ENCODE data around the gene UNG.
A peak's percentile ranks its signal among the peaks of the same experiment; 100 is the strongest.

UNG gene

DNA sequence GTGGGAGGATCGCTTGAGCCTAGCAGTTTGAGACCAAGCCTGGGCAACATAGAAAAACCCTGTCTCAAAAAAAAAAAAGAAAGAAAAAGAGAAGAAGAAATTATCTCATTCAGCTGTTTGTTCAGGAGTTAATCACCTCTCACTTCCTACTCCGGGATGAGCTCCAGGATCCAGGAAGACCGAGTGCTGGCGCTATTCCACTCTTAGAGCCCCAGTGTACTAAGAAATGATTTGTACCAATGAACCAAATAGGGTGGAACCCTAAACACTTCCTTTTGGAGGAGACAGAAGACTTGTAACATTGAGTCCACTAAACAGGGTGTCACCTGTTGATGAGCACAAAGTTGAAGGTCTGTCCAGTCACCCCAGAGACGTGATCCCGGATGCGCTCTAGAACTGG lies 7.7 kb upstream of the UNG start:
- DNase-seq = no peak

DNA sequence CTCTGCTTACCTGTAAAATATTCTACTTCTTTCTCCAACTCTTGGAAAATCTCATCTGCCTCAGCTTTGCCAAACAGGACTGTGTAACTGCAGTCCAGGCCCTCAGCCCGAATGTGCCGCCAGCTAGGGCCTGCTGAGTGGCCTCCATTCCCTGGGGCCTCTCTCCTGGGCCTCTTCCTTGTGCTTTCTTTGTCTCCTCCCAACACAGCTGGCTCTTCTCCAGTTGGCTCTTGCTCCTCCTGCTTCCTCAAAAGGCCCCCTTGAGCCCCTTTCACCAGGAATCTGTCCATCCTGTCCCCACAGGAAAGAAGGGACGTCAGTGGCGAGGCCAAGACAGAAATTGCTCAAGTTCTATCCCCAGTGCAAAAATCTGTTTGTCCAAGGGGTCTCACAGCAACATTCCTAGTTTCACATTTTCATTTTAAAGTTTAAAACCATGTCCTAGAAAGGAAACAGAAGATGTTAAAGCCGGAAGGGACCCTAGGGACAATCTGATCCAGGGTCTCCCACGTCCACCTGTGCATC lies 4.8 kb upstream of the UNG start:
- no peak for DNase-seq

DNA sequence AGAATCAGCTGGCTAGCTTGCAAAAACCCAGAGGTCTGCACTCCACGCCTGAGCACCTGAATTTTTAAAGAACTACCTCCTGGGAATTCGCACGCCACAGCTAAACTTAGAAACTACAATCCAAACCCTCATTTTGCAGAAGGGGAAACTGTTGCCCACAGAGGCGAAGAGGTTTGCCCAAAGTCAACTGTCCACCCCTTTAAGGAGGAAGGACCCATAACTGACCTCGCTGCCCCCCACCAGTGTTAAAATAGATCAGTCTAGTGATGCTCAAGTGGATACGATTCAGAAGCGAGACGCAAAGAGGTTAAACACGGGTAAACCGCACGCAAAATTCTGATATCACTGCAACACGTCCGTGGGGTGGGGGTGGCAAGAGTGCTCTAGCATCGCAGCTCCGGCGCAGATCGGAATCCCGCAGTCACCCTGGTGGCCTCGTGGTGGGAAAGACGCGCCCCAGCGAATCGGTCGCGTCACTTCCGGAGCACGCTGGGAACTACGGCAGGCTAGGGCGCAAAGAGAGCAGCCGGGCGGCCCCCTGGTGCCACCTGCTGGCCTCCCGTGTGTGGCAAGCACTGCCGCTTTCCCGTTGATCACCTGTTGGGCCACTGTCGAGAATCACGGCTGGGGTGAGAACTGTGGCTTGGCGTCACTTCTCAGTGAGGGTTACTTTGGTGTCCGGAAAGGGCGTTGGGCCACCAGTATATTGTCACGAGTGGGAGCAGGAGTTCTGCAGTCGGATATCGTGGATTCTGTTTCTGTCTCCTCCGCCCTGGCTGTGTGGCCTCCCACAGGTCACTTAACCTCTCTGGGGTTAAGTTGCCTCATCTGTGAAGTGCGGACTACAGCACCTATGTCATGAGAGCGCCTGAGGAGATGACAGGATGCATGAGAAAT lies 4.1 kb upstream of the UNG start, which contains the start of gene ALKBH2:
Gene ALKBH2 (minus strand): TSS at position 451 of the 897 bp plus-strand sequence. CDS start 686 bp downstream, outside the sequence.
- peak; percentile 95 to 97 (median 97) for DNase-seq

GRCh38 chr12:109097140-109097434 lies 310 bp upstream of the UNG start:
- no peak for DNase-seq

- peak in 2 of 3 donors; percentile 42 to 68 for DNase-seq
These were observed 797 bp downstream of the UNG start for GRCh38 chr12:109098183-109098604.

DNA sequence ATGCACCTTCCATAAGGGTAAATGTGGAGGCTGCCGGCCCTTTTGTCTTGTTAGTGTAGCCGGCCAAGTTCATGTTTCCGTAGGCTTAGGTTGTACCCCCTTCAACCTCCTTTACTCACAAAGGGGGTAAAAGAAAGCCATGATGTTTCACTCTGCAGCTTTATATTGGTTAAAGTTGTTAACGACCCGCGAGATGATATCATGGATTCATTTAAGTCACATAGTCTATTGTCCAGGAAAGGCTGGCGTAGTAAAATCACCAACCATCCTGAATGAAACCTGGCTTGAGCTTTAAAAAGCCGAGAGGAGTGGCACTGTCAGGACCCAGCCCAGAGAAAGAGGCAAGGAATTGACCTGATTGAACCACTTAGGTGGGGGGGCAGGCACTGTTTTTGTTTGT lies 1.3 kb downstream of the UNG start:
- no peak for DNase-seq

GRCh38 chr12:109099431-109100020 lies 2.1 kb downstream of the UNG start:
- DNase-seq = no peak

- peak in 1 of 3 donors; percentile 23 for DNase-seq
These were observed 3.3 kb downstream of the UNG start for GRCh38 chr12:109100741-109101140.

GRCh38 chr12:109102491-109102890 lies 5.1 kb downstream of the UNG start:
- no peak for DNase-seq

- DNase-seq = no peak
These were observed 7.8 kb downstream of the UNG start for GRCh38 chr12:109105176-109105575.

GRCh38 chr12:109109746-109110350 lies 12.5 kb downstream of the UNG start:
- no peak for DNase-seq

GRCh38 chr12:109110988-109111495 lies 13.6 kb downstream of the UNG start:
- DNase-seq = peak; percentile 57 to 80 (median 61)

- DNase-seq = no peak
These were observed 15.5 kb downstream of the UNG start for GRCh38 chr12:109112720-109113465.

GRCh38 chr12:109113661-109114321 lies 16.4 kb downstream of the UNG start:
- DNase-seq = no peak

DNA sequence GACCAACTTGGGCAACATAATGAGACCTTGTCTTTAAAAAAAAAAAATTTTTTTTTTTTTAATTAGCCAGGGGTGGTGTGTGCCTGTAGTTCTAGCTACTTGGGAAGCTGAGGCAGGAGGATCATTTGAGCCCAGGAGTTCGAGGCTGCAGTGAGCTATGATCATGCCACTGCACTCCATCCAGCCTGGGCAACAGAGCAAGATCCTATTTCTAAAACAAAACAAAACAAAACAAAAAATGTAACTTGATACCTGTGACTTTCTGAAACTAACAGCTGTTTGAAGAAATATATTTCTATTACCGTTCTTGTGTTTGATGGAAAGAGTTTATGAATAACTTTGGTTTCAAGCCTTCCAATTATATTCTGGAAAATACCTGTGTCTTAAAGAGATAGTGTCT lies 17.2 kb downstream of the UNG start:
- DNase-seq = no peak

DNA sequence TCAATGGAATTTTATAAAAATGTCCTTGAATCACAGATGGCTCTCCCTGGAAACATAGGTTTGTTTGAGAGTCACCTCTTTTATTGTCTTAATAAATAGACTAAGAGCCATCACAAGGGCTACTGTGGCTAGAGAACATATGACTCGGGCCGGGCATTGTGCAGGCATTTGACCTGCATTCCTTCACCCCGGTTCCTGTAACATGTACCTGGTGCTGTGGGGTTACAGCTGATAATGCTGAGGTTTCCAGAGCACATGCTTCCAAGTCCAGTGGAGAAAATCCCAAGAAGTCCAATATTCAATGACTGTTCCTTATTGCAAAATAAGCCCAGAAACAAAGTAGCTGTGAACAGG lies 18.0 kb downstream of the UNG start:
- no peak for DNase-seq

DNA sequence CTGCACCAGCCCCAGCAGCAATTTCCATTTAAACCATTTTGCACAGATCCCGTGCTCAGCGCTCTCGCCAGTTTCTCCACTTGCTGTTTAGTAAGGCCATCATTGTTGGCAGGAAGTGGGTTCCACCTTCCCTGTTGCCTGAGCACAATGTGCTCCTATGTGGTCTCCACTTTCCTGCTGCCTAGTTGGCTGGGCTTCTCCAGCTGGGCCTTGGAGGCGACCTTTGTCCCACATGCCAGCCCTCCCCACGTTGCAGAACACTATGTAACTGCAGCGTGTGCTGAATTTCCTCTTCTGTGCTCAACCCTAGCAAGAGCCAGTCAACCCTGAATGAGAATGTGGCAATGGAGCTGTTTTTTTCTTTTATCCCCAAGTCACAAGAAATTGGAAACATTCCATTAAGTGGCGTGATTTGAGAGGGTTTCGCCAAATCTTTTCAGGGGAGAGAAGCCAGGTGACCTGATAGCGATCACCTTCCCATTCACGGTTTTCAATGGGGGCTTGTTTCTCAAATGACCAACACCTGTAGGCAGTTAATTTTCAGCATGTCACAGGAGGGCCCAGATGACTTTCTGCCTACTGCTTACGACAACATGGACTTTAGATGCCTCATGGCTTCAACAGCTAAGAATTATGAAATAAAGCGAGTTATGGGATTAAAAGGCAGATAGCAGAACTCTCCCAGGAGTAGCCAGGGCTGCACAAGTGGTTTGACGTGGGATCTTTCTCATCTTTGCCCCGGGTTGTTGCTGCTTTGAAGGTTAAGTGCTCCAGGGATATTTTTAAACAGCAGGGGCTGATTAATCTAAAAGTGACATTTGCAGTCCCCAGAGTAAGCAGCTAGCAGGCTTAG lies 18.6 kb downstream of the UNG start, which contains the start of gene ACACB:
Gene ACACB (plus strand): TSS at position 830 of the 853 bp plus-strand sequence. CDS start 22,819 bp downstream, outside the sequence.
- DNase-seq = peak; percentile 36 to 48 (median 44)

DNA sequence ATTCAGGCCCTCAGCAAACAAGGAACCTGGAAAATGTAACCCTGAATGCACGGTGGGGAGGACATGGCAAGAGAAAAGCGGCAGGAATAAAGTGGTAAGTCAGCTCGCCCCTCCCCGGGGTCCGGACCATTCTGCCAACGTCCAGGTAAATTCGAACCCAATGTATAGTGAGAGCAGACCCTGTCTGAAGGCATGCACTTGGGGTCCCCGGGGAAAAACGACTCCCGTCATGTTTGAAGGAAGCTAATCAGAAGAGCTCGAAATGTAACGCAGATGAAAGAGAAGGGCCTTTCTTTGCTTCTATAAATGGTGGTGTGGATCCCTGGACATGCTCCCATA lies 19.2 kb downstream of the UNG start:
- no peak for DNase-seq

GRCh38 chr12:109120095-109120494 lies 22.7 kb downstream of the UNG start:
- no peak for DNase-seq

GRCh38 chr12:109120557-109120956 lies 23.2 kb downstream of the UNG start:
- no peak for DNase-seq

DNA sequence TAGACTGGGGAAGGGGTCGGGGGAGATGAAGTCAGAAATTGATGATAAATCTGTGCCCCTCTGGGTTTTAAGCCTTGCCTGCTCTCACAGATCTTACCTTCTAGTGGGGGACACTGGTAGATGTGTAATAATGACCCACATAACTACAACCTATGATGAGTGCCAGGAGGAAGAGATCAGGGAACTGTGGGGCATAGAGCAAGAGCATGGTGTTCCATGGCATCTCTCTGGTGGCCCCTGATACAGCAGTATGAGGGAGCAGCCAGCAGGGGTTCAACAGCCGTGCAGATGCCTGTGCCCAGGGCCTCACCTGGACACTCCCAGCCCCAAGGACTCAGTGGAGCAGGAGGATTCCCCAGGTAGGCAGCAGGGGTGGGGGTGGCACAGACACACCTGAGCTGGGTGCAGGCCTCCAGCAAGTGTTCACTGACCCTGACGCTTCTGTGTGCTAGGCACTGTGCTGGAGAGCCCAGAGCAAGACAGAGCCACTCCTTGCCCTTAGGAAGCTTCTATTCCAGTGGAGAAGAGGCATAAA lies 24.0 kb downstream of the UNG start:
- no peak for DNase-seq

All from suppressor macrophage treated with lipopolysaccharide for 1 hour (primary cell).